Endodermal cell (in vitro differentiated cells): ENCODE results near the gene RYR2. TPM values are rescaled to one million over a fixed set of nuclear protein-coding genes. Genes with fewer than 3 reads are reported as not detected.

Experiments used
- DNase-seq: peaks from one replicate; pipeline ENCODE4 v3.0.0-alpha.2; 2017
- H3K27ac ChIP-seq: 2 replicates; pipeline ENCODE4 v1.5.1; 2013; ENCODE audit warnings: mild to moderate bottlenecking, low read depth, low read length, moderate library complexity
- H3K27me3 ChIP-seq: 2 replicates; pipeline ENCODE4 v1.6.1; 2013; ENCODE audit warnings: mild to moderate bottlenecking, low read length, moderate library complexity; ENCODE audit not compliant: insufficient read depth, control insufficient read depth, poor library complexity, severe bottlenecking
- H3K36me3 ChIP-seq: 2 replicates; pipeline ENCODE4 v1.7.0; 2013; ENCODE audit warnings: mild to moderate bottlenecking, low read length, moderate library complexity; ENCODE audit not compliant: control insufficient read depth, insufficient read depth
- H3K4me1 ChIP-seq: one replicate; pipeline ENCODE4 v1.7.0; 2013; ENCODE audit warnings: low read length; ENCODE audit not compliant: control insufficient read depth, insufficient read depth
- H3K4me3 ChIP-seq: 2 replicates; pipeline ENCODE4 v1.5.1; 2013; ENCODE audit warnings: mild to moderate bottlenecking, low read length, moderate library complexity
- H3K9ac ChIP-seq: 2 replicates; pipeline ENCODE4 v1.6.1; 2013; ENCODE audit warnings: mild to moderate bottlenecking, low read length, moderate library complexity; ENCODE audit not compliant: poor library complexity, severe bottlenecking; ENCODE audit errors: extremely low read depth
- H3K9me3 ChIP-seq: 2 replicates; pipeline ENCODE4 v1.6.1; 2013; ENCODE audit warnings: mild to moderate bottlenecking, low read length, moderate library complexity; ENCODE audit not compliant: control insufficient read depth
- H3K27ac Mint-ChIP-seq: 2 replicates; pipeline ENCODE4 v1.8.0; 2020; ENCODE audit warnings: mixed read lengths
- H3K27me3 Mint-ChIP-seq: 2 replicates; pipeline ENCODE4 v1.8.0; 2021; ENCODE audit warnings: mild to moderate bottlenecking, mixed read lengths; ENCODE audit not compliant: insufficient read depth
- H3K36me3 Mint-ChIP-seq: 2 replicates; pipeline ENCODE4 v1.8.0; 2020; ENCODE audit warnings: low read depth, mixed read lengths
- H3K4me1 Mint-ChIP-seq: 2 replicates; pipeline ENCODE4 v1.8.0; 2020; ENCODE audit warnings: mixed read lengths
- H3K4me3 Mint-ChIP-seq: 2 replicates; pipeline ENCODE4 v1.8.0; 2020; ENCODE audit warnings: mild to moderate bottlenecking, moderate library complexity, mixed read lengths
- H3K9me3 Mint-ChIP-seq: 2 replicates; pipeline ENCODE4 v1.8.0; 2020; ENCODE audit warnings: mild to moderate bottlenecking, mixed read lengths
- CTCF ChIP-seq: fragments of 200-600 bp; sonication (generic); conservative IDR thresholded peaks from 2 replicates; pipeline ENCODE4 v1.5.0; 2021; ENCODE audit warnings: antibody characterized with exemption, mild to moderate bottlenecking
- WGBS, 2 experiments: methylation state at CpG; one replicate each; pipeline versions ENCODE4 v1.1.5 to v1.1.7; 2013; ENCODE audit warnings: missing lambda C conversion rate in 2 of 2, mixed read lengths in 1 of 2; ENCODE audit not compliant: insufficient coverage in 1 of 2, insufficient read length in 1 of 2; 5-methylcytosine and 5-hydroxymethylcytosine counted together
- total RNA-seq, 2 donors: library from RNA; stranded (reverse); fragmentation: NEBNext Ultra II Directional in 1 of 2; extraction: Animal tissue kit (Norgen Biotek cat#: 25700) in 1 of 2; gene quantifications; 2 replicates in 1 of 2; 3 replicates in 1 of 2; pipeline ENCODE4 v1.2.1, GENCODE V29; 2021

Gene RYR2
- total RNA-seq, 2 donors from 2014 or later, result 0.95 to 2.4 TPM

GRCh38 chr1:237525102-237525501 is 483.1 kb downstream of the RYR2 start:
- Mint-ChIP-seq H3K4me1 (peaks cover 5% of the 10 kb centered on the region), H3K36me3 (no peaks in the 10 kb centered on the region), H3K4me3 (no peak overlapping the region), H3K9me3 (peaks cover 2% of the 10 kb centered on the region), H3K27me3 (no peaks in the 10 kb centered on the region), H3K27ac (no peak overlapping the region)
- Histone ChIP-seq H3K9me3 (no peaks in the 10 kb centered on the region), H3K36me3 (no peaks in the 10 kb centered on the region), H3K27me3 (no peaks in the 10 kb centered on the region), H3K4me1 (no peaks in the 10 kb centered on the region), H3K4me3 (no peak overlapping the region), H3K27ac (no peak overlapping the region), H3K9ac (no peak overlapping the region)
- 94 to 100% methylated on average over 1 to 3 of the region's 3 CpGs for WGBS, 2 experiments
- TF ChIP-seq CTCF, result no peak
- no peak for DNase-seq

GRCh38 chr1:237527761-237528160 is 485.8 kb downstream of the RYR2 start:
- 92 to 100% methylated on average over 2 to 3 of the region's 4 CpGs for WGBS, 2 experiments
- H3K36me3 Mint-ChIP-seq, result no peaks in the 10 kb centered on the region
- TF ChIP-seq CTCF, result no peak
- Histone ChIP-seq H3K9me3 (no peaks in the 10 kb centered on the region), H3K9ac (no peak overlapping the region), H3K27ac (no peak overlapping the region), H3K4me1 (no peaks in the 10 kb centered on the region), H3K36me3 (no peaks in the 10 kb centered on the region), H3K4me3 (no peak overlapping the region), H3K27me3 (no peaks in the 10 kb centered on the region)
- peaks cover 2% of the 10 kb centered on the region for H3K9me3 Mint-ChIP-seq
- no peak overlapping the region for H3K4me3 Mint-ChIP-seq
- no peak overlapping the region for H3K27ac Mint-ChIP-seq
- no peaks in the 10 kb centered on the region for H3K27me3 Mint-ChIP-seq
- H3K4me1 Mint-ChIP-seq, result peaks cover 3% of the 10 kb centered on the region
- DNase-seq, result no peak

- 88 to 100% methylated on average over 1 to 2 of the region's 2 CpGs for WGBS, 2 experiments
- H3K27ac Mint-ChIP-seq, result no peak overlapping the region
These were observed 486.6 kb downstream of the RYR2 start for GRCh38 chr1:237528545-237528944.

More at GRCh38 chr1:237528545-237528944, 486.6 kb downstream of the RYR2 start:
- Histone ChIP-seq H3K27me3 (no peaks in the 10 kb centered on the region), H3K27ac (no peak overlapping the region), H3K4me1 (no peaks in the 10 kb centered on the region), H3K4me3 (no peak overlapping the region), H3K9me3 (no peaks in the 10 kb centered on the region), H3K9ac (no peak overlapping the region), H3K36me3 (no peaks in the 10 kb centered on the region)
- Mint-ChIP-seq H3K27me3 (no peaks in the 10 kb centered on the region), H3K36me3 (no peaks in the 10 kb centered on the region), H3K4me3 (no peak overlapping the region), H3K4me1 (no peaks in the 10 kb centered on the region), H3K9me3 (peaks cover 2% of the 10 kb centered on the region)
- no peak for DNase-seq
- TF ChIP-seq CTCF, result no peak
